ENCODE measurements around the gene LRRC8E. TPM values are rescaled to one million over a fixed set of nuclear protein-coding genes. Genes with fewer than 3 reads are reported as not detected.

The LRRC8E gene
- polyA plus RNA-seq, 1 experiment, result 4.1 TPM

GRCh38 chr19:7894612-7895309, 6.5 kb downstream of the LRRC8E start:
- DNase-seq (ENCODE audit: low read depth, low spot score), result no peak
- no peak overlapping the region for H3K4me3 ChIP-seq (ENCODE audit: low read depth, low read length)
- no peak for TF ChIP-seq CTCF (IDR thresholded peaks at IDR 0.05; ENCODE audit: low read depth, low read length)
- H3K27me3 ChIP-seq (ENCODE audit: control insufficient read depth, insufficient read depth, low read length), result no peaks in the 10 kb centered on the region
- H3K9me3 ChIP-seq (ENCODE audit: control insufficient read depth, insufficient read depth, low read length), result no peaks in the 10 kb centered on the region; the same call in 1 of the 2 replicates
- POLR2A ChIA-PET, result no interaction called here
- CTCF ChIA-PET, result interaction anchor here (1.3 kb wide), 1 partner anchor 9 kb away, joined by 3 read pairs; the partner anchor contains the start of gene MAP2K7
- H3K27ac ChIP-seq (ENCODE audit: low read depth, low read length), result no peak overlapping the region

GRCh38 chr19:7895565-7895964, 7.3 kb downstream of the LRRC8E start:
- Histone ChIP-seq H3K4me3 (ENCODE audit: low read depth, low read length) (no peak overlapping the region), H3K9me3 (ENCODE audit: control insufficient read depth, insufficient read depth, low read length) (no peaks in the 10 kb centered on the region; the same call in 1 of the 2 replicates), H3K27me3 (ENCODE audit: control insufficient read depth, insufficient read depth, low read length) (no peaks in the 10 kb centered on the region), H3K27ac (ENCODE audit: low read depth, low read length) (no peak overlapping the region)
- no peak for DNase-seq (ENCODE audit: low read depth, low spot score)
- TF ChIP-seq CTCF (IDR thresholded peaks at IDR 0.05; ENCODE audit: low read depth, low read length), result no peak
- ChIA-PET CTCF (no interaction called here), POLR2A (no interaction called here)

GRCh38 chr19:7897292-7897691, 9.0 kb downstream of the LRRC8E start:
- Histone ChIP-seq H3K4me3 (ENCODE audit: low read depth, low read length) (no peak overlapping the region), H3K27me3 (ENCODE audit: control insufficient read depth, insufficient read depth, low read length) (no peaks in the 10 kb centered on the region), H3K27ac (ENCODE audit: low read depth, low read length) (no peak overlapping the region), H3K9me3 (ENCODE audit: control insufficient read depth, insufficient read depth, low read length) (no peaks in the 10 kb centered on the region; the same call in 1 of the 2 replicates)
- TF ChIP-seq CTCF (IDR thresholded peaks at IDR 0.05; ENCODE audit: low read depth, low read length), result no peak
- no peak for DNase-seq (ENCODE audit: low read depth, low spot score)
- ChIA-PET POLR2A (interaction anchor here (0.6 kb wide), 2 partner anchors 9 to 13 kb away, joined by 3 to 4 read pairs; no protein-coding TSS in a partner anchor), CTCF (no interaction called here)

- Histone ChIP-seq H3K4me3 (ENCODE audit: low read depth, low read length) (no peak overlapping the region), H3K27me3 (ENCODE audit: control insufficient read depth, insufficient read depth, low read length) (no peaks in the 10 kb centered on the region), H3K27ac (ENCODE audit: low read depth, low read length) (no peak overlapping the region), H3K9me3 (ENCODE audit: control insufficient read depth, insufficient read depth, low read length) (no peaks in the 10 kb centered on the region; the same call in 1 of the 2 replicates)
- DNase-seq (ENCODE audit: low read depth, low spot score), result no peak
- CTCF ChIA-PET, result no interaction called here
- TF ChIP-seq CTCF (IDR thresholded peaks at IDR 0.05; ENCODE audit: low read depth, low read length), result no peak
- POLR2A ChIA-PET, result no interaction called here
Measured at GRCh38 chr19:7898967-7899366, 10.7 kb downstream of the LRRC8E start.

- H3K27ac ChIP-seq (ENCODE audit: low read depth, low read length), result no peak overlapping the region
- POLR2A ChIA-PET, result interaction anchor here (1.1 kb wide), 1 partner anchor 12 kb away, joined by 4 read pairs; the partner anchor contains the start of gene LRRC8E
- CTCF ChIA-PET, result interaction anchor here (1.4 kb wide), 1 partner anchor 19 kb away, joined by 5 read pairs; no protein-coding TSS in a partner anchor
- H3K4me3 ChIP-seq (ENCODE audit: low read depth, low read length), result no peak overlapping the region
- DNase-seq (ENCODE audit: low read depth, low spot score), result no peak
- TF ChIP-seq CTCF (IDR thresholded peaks at IDR 0.05; ENCODE audit: low read depth, low read length), result no peak
- no peaks in the 10 kb centered on the region; the same call in 1 of the 2 replicates for H3K9me3 ChIP-seq (ENCODE audit: control insufficient read depth, insufficient read depth, low read length)
- H3K27me3 ChIP-seq (ENCODE audit: control insufficient read depth, insufficient read depth, low read length), result no peaks in the 10 kb centered on the region
Measured at GRCh38 chr19:7899751-7900378, 11.6 kb downstream of the LRRC8E start.
